A375 (cell line): Measurements from ENCODE around the gene ASRGL1. TPM values are rescaled to one million over a fixed set of nuclear protein-coding genes. Genes with fewer than 3 reads are reported as not detected.

ENCODE experiments used
- total RNA-seq: library from RNA; depleted of rRNA; stranded (reverse); fragments of >200 nt; shearing (Covaris generic); gene quantifications from 2 replicates; pipeline ENCODE4 v1.2.3, GENCODE V29; 2014; rRNA removed

The ASRGL1 gene
- total RNA-seq: 15.8 and 22.9 TPM in 2 replicates

DNA sequence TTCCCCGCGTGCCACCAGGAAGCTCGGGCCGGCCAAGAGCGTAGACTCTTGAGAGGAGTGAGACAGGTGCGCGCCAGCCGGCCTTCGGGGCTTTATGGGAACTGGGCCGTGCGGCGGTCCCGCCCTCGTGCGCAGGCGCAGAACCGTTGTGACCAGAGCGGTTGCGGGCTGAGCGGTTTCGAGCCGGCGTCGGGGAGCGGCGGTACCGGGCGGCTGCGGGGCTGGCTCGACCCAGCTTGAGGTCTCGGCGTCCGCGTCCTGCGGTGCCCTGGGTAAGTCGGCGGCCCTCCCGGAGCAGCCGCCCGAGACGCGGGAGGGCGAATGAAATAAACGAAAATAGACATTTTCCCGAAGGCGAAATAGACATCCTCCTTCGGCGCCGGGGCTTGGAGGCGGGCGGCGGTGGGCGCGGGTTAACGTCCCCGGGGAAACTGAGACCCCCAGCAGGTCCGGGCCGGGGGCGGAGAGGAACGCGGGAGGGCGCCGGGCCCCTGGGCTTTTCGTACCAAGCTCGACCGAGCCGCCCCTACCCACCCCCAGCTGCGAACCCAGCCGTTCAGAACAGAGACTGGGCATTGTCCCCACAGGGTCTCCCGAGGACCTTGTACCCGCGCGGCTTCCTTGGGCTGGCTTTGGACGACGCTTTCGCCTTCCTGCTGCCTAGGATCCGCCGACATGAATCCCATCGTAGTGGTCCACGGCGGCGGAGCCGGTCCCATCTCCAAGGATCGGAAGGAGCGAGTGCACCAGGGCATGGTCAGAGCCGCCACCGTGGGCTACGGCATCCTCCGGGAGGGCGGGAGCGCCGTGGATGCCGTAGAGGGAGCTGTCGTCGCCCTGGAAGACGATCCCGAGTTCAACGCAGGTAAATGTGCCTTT, at the start of gene ASRGL1:
Gene ASRGL1 (plus strand): TSS at position 146 of the 879 bp plus-strand sequence. CDS start 530 bp downstream, at position 676.

GRCh38 chr11:62298975-62299374, 38.3 kb upstream of the ASRGL1 start, which contains the start of gene SCGB1D4:
Gene SCGB1D4 (minus strand): TSS chr11:62299075. CDS start chr11:62299010, 65 bp downstream.

DNA sequence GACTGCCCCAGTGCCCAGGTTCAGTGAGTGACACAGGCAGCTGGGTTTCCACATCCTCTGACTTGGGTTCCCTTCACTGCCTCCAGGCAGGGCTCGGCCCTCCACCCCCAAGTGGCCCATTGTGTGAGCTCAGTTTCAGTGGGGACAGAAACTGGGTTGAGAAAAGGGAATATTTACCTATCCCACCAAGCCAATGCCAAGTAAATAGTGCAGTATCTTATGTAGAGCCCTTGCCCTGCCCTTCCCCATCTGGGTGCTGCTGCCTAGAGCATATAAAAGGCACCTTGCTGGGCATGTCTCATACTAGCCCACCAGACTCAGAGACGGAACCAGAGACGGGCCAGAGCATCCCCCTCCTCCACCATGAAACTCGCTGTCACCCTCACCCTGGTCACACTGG, 81.5 kb downstream of the ASRGL1 start, which contains the start of gene SCGB1A1:
Gene SCGB1A1 (plus strand): TSS at position 301 of the 400 bp plus-strand sequence. CDS start 63 bp downstream, at position 364.

Other genes starting within 250 kb of the ASRGL1 start
- 95.3 and 112 TPM in 2 replicates for gene INCENP, start 213.4 kb upstream of the ASRGL1 start, total RNA-seq
- not detected in 2 replicates for gene SCGB1D1, start 147.2 kb upstream of the ASRGL1 start, total RNA-seq
- gene SCGB2A1, start 128.8 kb upstream of the ASRGL1 start, total RNA-seq: not detected in 2 replicates
- gene SCGB1D2, start 95.2 kb upstream of the ASRGL1 start, total RNA-seq: not detected in 2 replicates
- not detected in 2 replicates for gene SCGB2A2, start 67.3 kb upstream of the ASRGL1 start, total RNA-seq
- gene SCGB1D4, start 38.4 kb upstream of the ASRGL1 start, total RNA-seq: not detected in 2 replicates
- not detected in 2 replicates for gene SCGB1A1, start 81.6 kb downstream of the ASRGL1 start, total RNA-seq
- 205 and 216 TPM in 2 replicates for gene AHNAK, start 209.4 kb downstream of the ASRGL1 start, total RNA-seq
- 2,191 and 2,371 TPM in 2 replicates for gene EEF1G, start 236.4 kb downstream of the ASRGL1 start, total RNA-seq